ENCODE measurements around the gene SLC7A6.

The SLC7A6 gene

DNA sequence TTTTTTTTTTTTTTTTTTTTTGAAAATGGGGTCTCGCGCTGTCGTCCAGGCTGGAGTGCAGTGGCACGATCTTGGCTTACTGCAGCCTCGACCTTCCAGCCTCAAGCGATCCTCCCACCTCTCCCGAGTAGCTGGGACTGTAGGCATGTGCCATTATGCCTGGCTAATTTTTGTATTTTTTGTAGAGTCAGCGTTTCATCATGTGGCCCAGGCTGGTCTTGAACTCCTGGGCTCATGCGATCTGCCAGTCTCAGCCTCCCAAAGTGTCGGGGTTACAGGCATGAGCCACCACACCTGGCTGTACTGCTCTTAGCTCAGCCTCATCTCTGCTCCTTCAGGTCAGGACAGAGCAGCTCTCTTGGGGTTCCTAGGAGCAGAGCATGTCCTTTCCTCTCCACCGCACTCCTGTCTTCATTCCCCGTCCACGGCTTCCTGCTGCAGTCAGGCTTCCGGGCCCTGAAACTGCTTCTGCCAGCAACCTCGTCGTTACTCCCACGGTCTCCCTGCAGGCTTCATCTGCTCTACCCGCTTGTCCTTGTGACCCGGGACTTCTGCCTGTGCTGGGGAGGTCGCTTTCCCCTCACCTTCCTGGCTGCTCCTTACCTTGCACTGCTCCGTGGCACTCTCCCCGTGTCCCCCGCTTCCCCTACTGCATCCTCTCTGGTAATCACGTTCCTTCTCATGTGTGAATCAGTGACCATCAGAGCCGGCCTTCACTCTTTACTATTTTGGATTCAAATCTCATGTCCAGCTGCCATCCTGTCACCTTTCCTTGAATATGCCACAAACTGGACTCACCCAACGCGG, 84.5 kb downstream of the SLC7A6 start:
- no peak for DNase-seq

DNA sequence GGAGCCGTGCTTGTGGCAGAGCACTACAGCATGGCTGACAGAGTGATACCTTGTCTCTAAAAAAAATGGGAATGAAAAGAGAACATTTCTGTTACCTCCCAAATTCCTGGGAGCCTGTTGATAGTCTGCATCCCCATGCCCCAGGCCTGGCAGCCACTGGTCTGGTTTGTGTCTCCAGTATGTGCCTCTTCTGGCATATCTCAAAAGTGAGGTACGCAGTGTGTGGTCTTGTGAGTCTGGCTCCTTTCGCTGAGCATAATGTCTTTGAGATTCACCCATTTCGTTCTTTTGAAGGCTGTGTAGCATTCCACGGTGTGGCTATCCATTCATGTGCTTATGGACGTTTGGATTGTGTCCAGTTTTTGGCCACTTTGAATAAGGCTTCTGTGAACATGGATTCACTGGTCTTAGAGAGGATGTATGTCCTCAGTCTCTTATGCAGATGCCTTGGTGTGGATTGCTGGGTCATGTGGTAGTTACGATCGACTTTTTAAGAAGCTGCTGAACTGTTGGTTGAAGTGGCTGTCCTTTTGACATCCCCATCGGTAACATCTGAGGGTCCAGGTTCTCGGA, 85.6 kb downstream of the SLC7A6 start:
- no peak for DNase-seq

DNA sequence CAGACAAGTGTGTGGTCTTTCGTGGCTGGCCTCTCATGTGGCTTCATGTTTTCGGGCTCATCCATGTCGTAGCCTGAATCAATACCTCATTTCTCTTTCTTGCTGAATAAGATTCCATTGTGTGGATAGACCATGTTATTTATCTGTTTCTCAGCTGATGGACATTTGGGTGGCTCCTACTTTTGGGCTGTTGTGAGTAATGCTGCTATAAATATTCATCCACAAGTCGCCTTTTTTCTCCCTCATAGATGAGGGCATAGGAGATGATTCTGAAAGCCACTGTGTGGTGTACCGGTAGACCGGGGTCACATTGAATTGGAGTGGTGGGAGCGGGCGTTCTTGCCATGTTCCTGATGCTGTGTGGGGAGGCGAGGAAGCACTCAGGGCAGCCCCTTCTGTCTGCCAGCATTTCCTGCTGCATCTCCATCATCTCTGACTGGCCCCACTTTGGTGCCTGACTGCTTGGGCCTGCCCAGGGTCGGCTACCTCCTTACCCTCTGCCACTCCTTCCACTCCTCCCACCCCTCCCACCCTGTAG, 86.6 kb downstream of the SLC7A6 start:
- no peak for DNase-seq
